HG02840 (cell line): ENCODE results near the gene EGR1.

Experiments used
- ATAC-seq: cut with Tn5 transposase; IDR thresholded peaks from one replicate; pipeline ENCODE4 v1.9.1; 2021; ENCODE audit warnings: mild to moderate bottlenecking, moderate library complexity, moderate number of reproducible peaks; ENCODE audit not compliant: unreplicated experiment, low FRiP score

The EGR1 gene

GRCh38 chr5:138465261-138466124 lies at the start of gene EGR1:
Gene EGR1 (plus strand): TSS chr5:138465479. CDS start chr5:138465762, 283 bp downstream.
- ATAC-seq, result peak; percentile 59

GRCh38 chr5:138418444-138418843 lies 46.8 kb upstream of the EGR1 start:
- no peak for ATAC-seq

GRCh38 chr5:138425079-138425478 lies 40.2 kb upstream of the EGR1 start:
- ATAC-seq, result no peak

- no peak for ATAC-seq
Measured at GRCh38 chr5:138435943-138436342, 29.3 kb upstream of the EGR1 start.

GRCh38 chr5:138438003-138438723 lies 27.1 kb upstream of the EGR1 start:
- ATAC-seq, result no peak

GRCh38 chr5:138438724-138439476 lies 26.4 kb upstream of the EGR1 start, which contains the start of gene REEP2:
Gene REEP2 (plus strand): TSS chr5:138439057. CDS start chr5:138439209, 152 bp downstream.
- peak; percentile 59 for ATAC-seq

- ATAC-seq, result no peak
Measured at GRCh38 chr5:138439477-138440158, 25.7 kb upstream of the EGR1 start.

- no peak for ATAC-seq
Measured at GRCh38 chr5:138440159-138441073, 24.9 kb upstream of the EGR1 start.

- no peak for ATAC-seq
Measured at GRCh38 chr5:138441221-138441620, 24.1 kb upstream of the EGR1 start.

GRCh38 chr5:138444078-138444773 lies 21.1 kb upstream of the EGR1 start:
- no peak for ATAC-seq

- no peak for ATAC-seq
Measured at GRCh38 chr5:138444774-138445546, 20.3 kb upstream of the EGR1 start.

- ATAC-seq, result no peak
Measured at GRCh38 chr5:138445547-138446271, 19.6 kb upstream of the EGR1 start.

GRCh38 chr5:138448070-138448469 lies 17.2 kb upstream of the EGR1 start:
- no peak for ATAC-seq

- no peak for ATAC-seq
Measured at GRCh38 chr5:138448481-138449398, 16.5 kb upstream of the EGR1 start.

- ATAC-seq, result no peak
Measured at GRCh38 chr5:138449501-138450239, 15.6 kb upstream of the EGR1 start.

GRCh38 chr5:138450971-138451370 lies 14.3 kb upstream of the EGR1 start:
- ATAC-seq, result no peak
